HEK293 (cell line): ENCODE data around the gene RFX2.

Source experiments
- CTCF ChIA-PET: fragments of 350-600 bp; formaldehyde crosslinking; extraction: SDS; loops from one replicate; lab custom pipeline; 2021; ENCODE audit warnings: antibody characterized with exemption; lab: Yijun Ruan, JAX
- POLR2A ChIA-PET: fragments of 300-600 bp; formaldehyde crosslinking; extraction: SDS; loops from one replicate; lab custom pipeline; 2020; ENCODE audit warnings: antibody characterized with exemption, inconsistent platforms; lab: Yijun Ruan, JAX
- H3K27ac ChIP-seq: fragments of 200-500 bp; sonication (Bioruptor generic); 2 replicates; pipeline ENCODE4 v1.5.1; 2014; ENCODE audit warnings: low read depth, low read length, control low read depth, inconsistent platforms; ENCODE audit errors: extremely low read depth
- H3K36me3 ChIP-seq, 2 experiments: fragments of 200-500 bp in 1 of 2; sonication (Bioruptor generic) in 1 of 2; 1 replicate in 1 of 2; 2 replicates in 1 of 2; pipeline ENCODE4 v1.5.1; 2014 to 2017; ENCODE audit warnings: inconsistent platforms in 2 of 2, low read length in 2 of 2; ENCODE audit not compliant: control insufficient read depth in 2 of 2, insufficient read depth in 1 of 2
- H3K4me1 ChIP-seq: fragments of 200-500 bp; sonication (Bioruptor generic); 2 replicates; pipeline ENCODE4 v1.5.1; 2014; ENCODE audit warnings: mild to moderate bottlenecking, low read length, inconsistent platforms; ENCODE audit not compliant: control insufficient read depth, insufficient read depth
- H3K4me3 ChIP-seq: 2 replicates; pipeline ENCODE4 v1.5.1; 2011; ENCODE audit warnings: low read depth, mild to moderate bottlenecking, control low read depth, low read length, moderate library complexity
- H3K9me3 ChIP-seq: fragments of 200-500 bp; sonication (Bioruptor generic); 2 replicates; pipeline ENCODE4 v1.5.1; 2014; ENCODE audit warnings: low read depth, low read length, inconsistent platforms; ENCODE audit not compliant: control insufficient read depth, insufficient read depth
- BCL11B ChIP-seq: fragments of 450-650 bp; formaldehyde crosslinking; IDR thresholded peaks from 2 replicates; pipeline ENCODE4 v1.5.1; 2016; ENCODE audit warnings: low read depth, missing biosample characterization, missing genetic modification characterization
- IKZF3 ChIP-seq: fragments of 450-650 bp; IDR thresholded peaks from 2 replicates; pipeline ENCODE4 v1.5.0; 2018; ENCODE audit warnings: missing biosample characterization, mild to moderate bottlenecking, missing genetic modification characterization, moderate library complexity
- KLF1 ChIP-seq: fragments of 450-650 bp; formaldehyde crosslinking; IDR thresholded peaks from 2 replicates; pipeline ENCODE4 v1.5.1; 2016; ENCODE audit warnings: missing biosample characterization, missing genetic modification characterization
- OSR2 ChIP-seq: fragments of 450-650 bp; formaldehyde crosslinking; IDR thresholded peaks from 2 replicates; pipeline ENCODE4 v1.5.1; 2016; ENCODE audit warnings: missing biosample characterization, missing genetic modification characterization
- ZFP3 ChIP-seq: fragments of 450-650 bp; formaldehyde crosslinking; IDR thresholded peaks from 2 replicates; pipeline ENCODE4 v1.5.1; 2016; ENCODE audit warnings: low read depth, missing biosample characterization, missing genetic modification characterization
- ZNF132 ChIP-seq: fragments of 450-650 bp; formaldehyde crosslinking; IDR thresholded peaks from 2 replicates; pipeline ENCODE4 v1.5.1; 2017; ENCODE audit warnings: missing biosample characterization, missing genetic modification characterization, borderline replicate concordance
- ZNF169 ChIP-seq: fragments of 450-650 bp; formaldehyde crosslinking; IDR thresholded peaks from 2 replicates; pipeline ENCODE4 v1.5.1; 2016; ENCODE audit warnings: missing biosample characterization, missing genetic modification characterization
- ZNF211 ChIP-seq: fragments of 450-650 bp; formaldehyde crosslinking; IDR thresholded peaks from 2 replicates; pipeline ENCODE4 v1.5.1; 2016; ENCODE audit warnings: low read depth, missing biosample characterization, missing genetic modification characterization
- ZNF398 ChIP-seq: fragments of 450-650 bp; formaldehyde crosslinking; IDR thresholded peaks from 2 replicates; pipeline ENCODE4 v1.5.1; 2017; ENCODE audit warnings: missing biosample characterization, missing genetic modification characterization
- ZNF449 ChIP-seq: fragments of 450-650 bp; formaldehyde crosslinking; IDR thresholded peaks from 2 replicates; pipeline ENCODE4 v1.5.1; 2017; ENCODE audit warnings: missing biosample characterization, mild to moderate bottlenecking, missing genetic modification characterization, moderate library complexity
- ZNF544 ChIP-seq: fragments of 450-650 bp; formaldehyde crosslinking; IDR thresholded peaks from 2 replicates; pipeline ENCODE4 v1.5.0; 2017; ENCODE audit warnings: missing biosample characterization, missing genetic modification characterization
- ZNF548 ChIP-seq: fragments of 450-650 bp; formaldehyde crosslinking; IDR thresholded peaks from 2 replicates; pipeline ENCODE4 v1.5.1; 2016; ENCODE audit warnings: missing biosample characterization, missing genetic modification characterization
- ZNF560 ChIP-seq: fragments of 450-650 bp; formaldehyde crosslinking; IDR thresholded peaks from 2 replicates; pipeline ENCODE4 v1.5.1; 2017; ENCODE audit warnings: missing biosample characterization, missing genetic modification characterization, borderline replicate concordance
- ZNF580 ChIP-seq: fragments of 450-650 bp; formaldehyde crosslinking; IDR thresholded peaks from 2 replicates; pipeline ENCODE4 v1.5.1; 2016; ENCODE audit warnings: missing biosample characterization, missing genetic modification characterization
- ZNF596 ChIP-seq: fragments of 450-650 bp; IDR thresholded peaks from 2 replicates; pipeline ENCODE4 v1.5.0; 2018; ENCODE audit warnings: missing biosample characterization, mild to moderate bottlenecking, missing genetic modification characterization, moderate library complexity
- ZNF660 ChIP-seq: fragments of 450-650 bp; IDR thresholded peaks from 2 replicates; pipeline ENCODE4 v1.5.1; 2018; ENCODE audit warnings: missing biosample characterization, mild to moderate bottlenecking, missing genetic modification characterization
- ZNF670 ChIP-seq: fragments of 450-650 bp; formaldehyde crosslinking; IDR thresholded peaks from 2 replicates; pipeline ENCODE4 v1.5.1; 2016; ENCODE audit warnings: missing biosample characterization, missing genetic modification characterization, low read depth
- ZNF677 ChIP-seq: fragments of 450-650 bp; IDR thresholded peaks from 2 replicates; pipeline ENCODE4 v1.5.0; 2018; ENCODE audit warnings: missing biosample characterization, mild to moderate bottlenecking, missing genetic modification characterization, moderate library complexity
- ZNF768 ChIP-seq: fragments of 450-650 bp; formaldehyde crosslinking; IDR thresholded peaks from 2 replicates; pipeline ENCODE4 v1.5.1; 2018; ENCODE audit warnings: missing biosample characterization, mild to moderate bottlenecking, missing genetic modification characterization
- ZNF776 ChIP-seq: fragments of 450-650 bp; formaldehyde crosslinking; IDR thresholded peaks from 2 replicates; pipeline ENCODE4 v1.5.0; 2017; ENCODE audit warnings: missing biosample characterization, missing genetic modification characterization, borderline replicate concordance
- ZNF830 ChIP-seq: fragments of 450-650 bp; IDR thresholded peaks from 2 replicates; pipeline ENCODE4 v1.5.0; 2018; ENCODE audit warnings: missing biosample characterization, missing genetic modification characterization, low read depth, mild to moderate bottlenecking, moderate library complexity
- ZSCAN4 ChIP-seq: fragments of 450-650 bp; formaldehyde crosslinking; IDR thresholded peaks from 2 replicates; pipeline ENCODE4 v1.5.1; 2017; ENCODE audit warnings: missing biosample characterization, missing genetic modification characterization
- TF ChIP-seq, protein P1 (sequence below): fragments of 450-650 bp; IDR thresholded peaks from 2 replicates; pipeline ENCODE4 v1.5.1; 2018; ENCODE audit warnings: missing biosample characterization, mild to moderate bottlenecking, missing genetic modification characterization

The RFX2 gene

DNA sequence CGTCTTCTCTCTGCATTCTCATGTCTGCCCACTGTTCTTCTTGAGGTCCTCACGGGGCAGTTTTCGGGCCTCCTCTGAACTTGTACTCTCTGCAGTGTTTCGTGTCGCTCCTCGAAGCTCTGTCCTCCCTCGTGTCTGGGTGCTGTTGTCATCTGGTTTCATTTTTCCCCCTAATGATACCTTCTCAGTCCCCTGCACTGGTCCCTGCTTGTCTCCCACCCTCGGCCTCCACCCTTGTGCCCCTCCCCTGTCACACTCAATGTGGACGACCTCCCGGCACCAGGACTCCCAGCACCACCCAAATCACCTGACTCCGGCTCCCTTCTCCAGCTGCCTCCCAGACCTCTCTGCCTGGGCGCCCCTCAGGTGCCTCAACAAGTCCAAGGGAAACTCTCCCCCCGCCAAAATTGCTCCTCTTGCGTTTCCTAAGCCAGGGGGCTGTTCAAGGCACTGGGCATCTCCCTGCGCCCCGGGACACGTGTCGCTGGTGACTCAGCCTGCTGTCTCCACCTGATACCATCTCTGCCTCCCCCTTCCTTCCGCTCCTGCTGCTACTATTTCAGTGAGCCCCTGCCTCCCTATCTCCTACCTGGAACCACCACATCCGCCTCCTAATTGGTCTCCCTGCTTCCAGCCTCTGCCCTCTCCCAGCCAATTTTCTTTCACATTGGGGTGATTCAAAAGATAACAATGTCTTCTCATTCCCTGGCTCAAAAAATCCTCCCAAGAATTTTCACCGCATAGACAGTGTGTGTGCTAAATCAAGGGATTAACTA, 49.5 kb downstream of the RFX2 start (continued):
- no peak for TF ChIP-seq ZNF580
- TF ChIP-seq ZNF596 (tag by site-specific recombination): no peak
- TF ChIP-seq ZNF548: peak; percentile 62; the same call in 1 of the 2 replicates
- peak; percentile 88 for TF ChIP-seq OSR2 (tag by site-specific recombination)
- TF ChIP-seq ZFP3: no peak
- peak; percentile 59 for TF ChIP-seq ZNF398
- TF ChIP-seq, protein P1, sequence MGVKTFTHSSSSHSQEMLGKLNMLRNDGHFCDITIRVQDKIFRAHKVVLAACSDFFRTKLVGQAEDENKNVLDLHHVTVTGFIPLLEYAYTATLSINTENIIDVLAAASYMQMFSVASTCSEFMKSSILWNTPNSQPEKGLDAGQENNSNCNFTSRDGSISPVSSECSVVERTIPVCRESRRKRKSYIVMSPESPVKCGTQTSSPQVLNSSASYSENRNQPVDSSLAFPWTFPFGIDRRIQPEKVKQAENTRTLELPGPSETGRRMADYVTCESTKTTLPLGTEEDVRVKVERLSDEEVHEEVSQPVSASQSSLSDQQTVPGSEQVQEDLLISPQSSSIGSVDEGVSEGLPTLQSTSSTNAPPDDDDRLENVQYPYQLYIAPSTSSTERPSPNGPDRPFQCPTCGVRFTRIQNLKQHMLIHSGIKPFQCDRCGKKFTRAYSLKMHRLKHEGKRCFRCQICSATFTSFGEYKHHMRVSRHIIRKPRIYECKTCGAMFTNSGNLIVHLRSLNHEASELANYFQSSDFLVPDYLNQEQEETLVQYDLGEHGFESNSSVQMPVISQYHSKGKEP (tag by site-specific recombination): no peak
- peak; percentile 75 for TF ChIP-seq KLF1 (tag by site-specific recombination)
- TF ChIP-seq, all 188 proteins: peak for 13

DNA sequence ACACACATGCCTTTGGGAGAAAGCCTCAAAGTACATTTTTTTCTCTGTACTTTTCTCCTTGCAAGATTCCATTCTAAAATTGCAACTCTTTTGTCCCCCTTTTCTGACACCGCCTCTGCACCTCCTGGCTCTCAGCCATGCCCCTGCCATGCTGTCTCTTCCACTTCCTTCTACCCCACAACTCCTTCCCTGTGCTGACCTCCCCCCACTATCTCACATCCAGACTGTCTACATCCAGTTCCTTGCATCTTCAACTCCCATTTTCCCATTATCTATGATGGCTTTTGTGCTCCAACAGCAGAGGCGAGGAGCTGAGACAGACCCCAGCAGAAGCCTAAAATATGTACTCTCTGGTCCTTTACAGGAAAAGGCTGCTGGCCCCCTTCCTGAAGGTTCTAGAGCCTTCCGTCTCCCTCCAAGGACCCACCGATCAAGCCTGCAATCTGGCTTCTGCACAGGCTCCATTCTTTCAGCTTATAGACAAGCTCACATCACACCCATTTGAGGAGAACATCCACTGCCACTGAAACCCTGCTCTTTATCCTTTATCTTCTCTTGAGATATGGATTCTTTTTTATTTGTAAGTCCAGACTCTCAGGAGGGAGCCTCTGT, 50.2 kb downstream of the RFX2 start:
- CTCF ChIA-PET: interaction anchor here (0.5 to 1.2 kb wide), 3 partner anchors 12 to 66 kb away, joined by 3 read pairs; no protein-coding TSS in a partner anchor

GRCh38 chr19:6059396-6059947, 50.8 kb downstream of the RFX2 start:
- TF ChIP-seq ZNF768 (no peak), ZNF776 (no peak), ZNF670 (tag by site-specific recombination) (no peak), ZSCAN4 (tag by site-specific recombination) (no peak), ZNF660 (tag by site-specific recombination) (no peak), BCL11B (tag by site-specific recombination) (no peak), ZNF830 (tag by site-specific recombination) (no peak), ZNF211 (tag by site-specific recombination) (no peak), ZNF132 (tag by site-specific recombination) (no peak), ZNF544 (tag by site-specific recombination) (no peak), ZNF677 (tag by site-specific recombination) (no peak), ZNF449 (tag by site-specific recombination) (no peak)
- CTCF ChIA-PET: interaction anchor here (0.6 to 1.0 kb wide), 2 partner anchors 11 to 37 kb away, joined by 3 read pairs; no protein-coding TSS in a partner anchor
- H3K4me3 ChIP-seq: no peak overlapping the region
- no peak overlapping the region for H3K27ac ChIP-seq
- no peaks in the 10 kb centered on the region for H3K4me1 ChIP-seq
- no peaks in the 10 kb centered on the region for H3K9me3 ChIP-seq
- POLR2A ChIA-PET: no interaction called here
- H3K36me3 ChIP-seq: no peaks in the 10 kb centered on the region

More for the DNA sequence above, 50.2 kb downstream of the RFX2 start:
- Histone ChIP-seq H3K9me3 (no peaks in the 10 kb centered on the region), H3K36me3 (no peaks in the 10 kb centered on the region), H3K4me3 (no peak overlapping the region), H3K4me1 (no peaks in the 10 kb centered on the region), H3K27ac (no peak overlapping the region)
- POLR2A ChIA-PET: no interaction called here
- TF ChIP-seq IKZF3 (no peak), ZNF169 (no peak), ZNF560 (tag by site-specific recombination) (no peak)
